NOMO-1 (cell line): ENCODE data around the gene CDK17.

Source experiments
- DNase-seq, 2 experiments: peaks; one replicate each; lab custom pipeline; 2025; ENCODE audit not compliant: unreplicated experiment in 2 of 2; lab: John Stamatoyannopoulos, UW

The CDK17 gene

DNA sequence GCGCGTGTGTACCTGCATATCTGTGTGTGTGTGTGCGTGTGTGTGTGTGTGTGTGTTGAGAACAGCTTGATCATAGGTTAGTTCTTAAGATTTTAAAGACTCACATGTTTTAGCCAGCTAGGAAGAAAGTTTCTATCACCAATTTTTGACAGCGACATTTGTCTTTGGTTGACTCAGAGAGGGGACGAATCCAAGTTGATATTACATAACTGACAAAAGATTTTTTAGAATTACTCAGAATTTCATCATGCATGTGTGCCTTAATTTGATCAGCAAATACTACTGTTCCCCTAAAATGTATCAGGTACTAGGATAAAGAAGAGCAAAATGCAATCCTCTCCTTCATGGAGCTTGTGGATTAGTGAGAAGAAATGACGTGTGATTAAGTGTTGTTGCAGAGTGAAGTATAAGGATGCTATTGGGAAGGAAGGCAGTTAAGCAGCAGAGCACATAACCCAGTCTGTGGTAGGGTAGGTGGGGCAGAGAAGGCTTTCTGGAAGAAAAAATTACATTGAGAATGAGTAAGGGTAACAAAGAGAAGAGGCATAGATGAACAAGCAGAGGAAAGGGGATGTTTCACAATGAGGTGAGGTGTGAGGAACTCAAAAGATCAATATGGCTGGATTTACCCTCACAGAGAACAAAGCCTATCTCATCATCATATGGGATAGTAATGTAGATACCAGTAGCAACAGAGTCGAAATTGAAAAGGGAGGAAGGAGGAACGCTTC lies 128.6 kb downstream of the CDK17 start:
- DNase-seq: no peak

DNA sequence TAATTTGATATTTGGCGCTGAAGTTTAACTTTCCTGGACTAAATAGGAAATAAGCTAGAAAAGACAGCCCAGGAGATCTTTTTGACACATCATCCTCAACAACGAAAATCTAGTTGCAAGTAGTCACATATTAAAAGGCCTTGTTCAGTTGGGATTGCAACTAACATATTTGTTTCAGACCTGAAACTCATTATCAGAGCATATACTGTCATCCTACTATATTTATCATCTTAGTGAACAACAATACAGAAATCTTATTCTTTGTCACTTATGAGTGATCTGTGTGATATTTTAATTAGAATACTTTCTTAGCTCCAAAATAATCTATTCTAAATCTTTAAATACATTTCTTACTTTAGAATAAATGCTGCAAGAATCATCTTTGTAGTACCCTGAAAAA lies 134.0 kb downstream of the CDK17 start:
- DNase-seq: no peak

DNA sequence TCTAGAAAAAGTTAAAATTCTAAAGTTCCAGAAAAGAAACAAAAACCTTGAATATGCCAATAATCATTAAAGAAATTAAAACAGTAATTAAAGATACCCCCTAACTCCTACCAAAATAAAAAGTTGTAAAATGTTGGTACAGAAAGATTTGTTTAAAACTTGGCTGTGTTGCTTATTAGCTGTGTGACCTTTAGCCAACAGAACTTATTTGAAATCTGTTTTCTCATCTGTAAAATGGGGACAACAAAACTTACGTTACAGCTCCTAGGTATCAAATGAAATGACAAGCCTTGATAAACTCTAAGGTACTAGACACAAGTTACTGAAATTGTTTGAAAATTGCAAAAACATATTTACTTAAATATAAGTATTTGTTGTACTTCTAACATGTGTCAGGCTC lies 134.4 kb downstream of the CDK17 start:
- DNase-seq: no peak

DNA sequence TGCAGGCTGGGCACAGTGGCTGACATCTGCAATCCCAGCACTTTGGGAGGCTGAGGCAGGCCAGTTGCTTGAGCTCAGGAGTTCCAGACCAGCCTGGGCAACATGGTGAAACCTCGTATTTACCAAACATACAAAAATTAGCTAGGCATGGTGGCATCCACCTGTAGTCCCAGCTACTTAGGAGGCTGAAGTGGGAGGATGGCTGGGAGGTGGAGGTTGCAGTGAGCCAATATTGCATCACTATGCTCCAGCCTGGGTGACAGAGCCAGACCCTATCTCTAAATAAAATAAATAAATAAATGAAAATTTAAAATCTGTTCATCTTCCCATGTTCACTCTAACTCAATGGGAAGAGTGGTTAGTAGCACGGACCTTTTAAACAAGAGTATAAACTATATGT lies 134.8 kb downstream of the CDK17 start:
- no peak for DNase-seq

DNA sequence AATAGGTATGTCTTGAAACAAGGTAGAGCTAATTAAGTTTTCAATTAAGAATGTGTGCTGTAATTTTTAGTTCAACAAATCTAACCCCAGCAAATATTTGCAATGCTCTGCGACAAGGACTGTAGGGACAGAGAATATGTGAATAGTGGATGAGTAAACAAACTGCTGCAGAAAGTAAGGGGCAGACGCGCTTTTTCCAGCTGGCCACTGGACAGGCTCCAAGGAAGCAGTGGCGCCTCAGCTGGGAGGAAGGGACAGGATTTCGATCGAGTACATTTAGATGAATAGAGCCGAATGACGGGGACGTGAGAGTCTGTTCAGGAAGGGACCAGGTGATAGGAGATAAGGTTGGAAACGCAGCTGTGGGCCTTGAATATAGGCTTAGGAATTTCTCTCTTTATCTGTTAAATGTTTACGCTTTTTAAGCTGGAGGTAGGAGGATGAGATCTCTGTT lies 136.8 kb downstream of the CDK17 start:
- no peak for DNase-seq

DNA sequence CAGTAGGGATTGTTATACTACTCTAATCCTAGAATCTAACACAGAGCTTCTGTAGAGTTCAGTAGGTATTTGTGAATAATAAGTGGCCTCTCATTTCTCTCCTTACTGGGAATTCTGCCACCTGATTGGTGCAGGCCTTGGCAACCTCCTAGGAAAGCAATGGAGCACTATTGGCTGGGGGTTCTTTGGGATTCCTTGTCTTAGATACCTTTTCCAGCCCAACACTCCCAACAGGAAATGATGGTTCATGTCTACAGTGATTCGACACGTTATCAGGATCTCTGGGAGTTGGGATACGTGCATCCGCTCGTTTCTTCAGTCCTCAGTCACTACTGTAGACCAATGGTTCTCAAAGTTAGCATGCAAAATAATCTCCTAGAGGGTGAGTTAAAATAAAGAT lies 138.7 kb downstream of the CDK17 start:
- no peak for DNase-seq

DNA sequence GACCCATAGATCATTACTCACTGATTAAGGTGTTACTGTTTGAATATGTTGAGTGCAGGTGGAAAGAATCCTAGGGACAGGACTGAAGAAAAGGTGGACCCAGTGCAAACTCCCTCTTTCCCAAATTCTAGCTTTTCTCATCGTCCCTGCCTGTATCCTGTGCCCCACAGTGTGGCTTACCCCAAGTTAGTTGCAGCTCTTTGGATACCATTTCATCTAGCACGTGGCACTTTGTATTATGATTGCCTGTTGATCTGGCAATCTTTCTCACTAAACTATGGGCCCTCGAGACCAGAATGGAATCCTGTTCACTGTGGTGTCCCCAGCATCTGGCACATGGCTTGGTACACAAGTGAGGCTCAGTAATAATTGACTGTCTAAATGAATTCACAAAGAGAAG lies 139.6 kb downstream of the CDK17 start:
- DNase-seq: no peak

DNA sequence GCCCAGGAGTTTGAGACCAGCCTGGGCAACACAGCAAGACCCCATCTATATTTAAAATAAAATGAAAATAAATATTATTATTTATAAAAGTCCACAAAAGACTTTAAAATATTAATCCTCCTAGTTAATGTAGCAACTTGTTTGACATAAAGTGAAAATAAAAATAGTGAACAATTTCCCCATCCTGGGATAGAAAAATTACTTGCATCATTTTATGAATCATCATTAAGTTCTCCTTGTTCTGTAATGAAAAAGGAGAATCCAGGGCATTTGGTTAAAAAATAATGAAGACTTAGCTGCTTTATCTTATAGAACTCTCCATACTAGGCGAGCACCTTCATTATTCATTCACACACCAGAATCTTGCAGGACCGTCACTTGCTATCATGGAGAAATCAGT lies 140.0 kb downstream of the CDK17 start:
- DNase-seq: no peak

DNA sequence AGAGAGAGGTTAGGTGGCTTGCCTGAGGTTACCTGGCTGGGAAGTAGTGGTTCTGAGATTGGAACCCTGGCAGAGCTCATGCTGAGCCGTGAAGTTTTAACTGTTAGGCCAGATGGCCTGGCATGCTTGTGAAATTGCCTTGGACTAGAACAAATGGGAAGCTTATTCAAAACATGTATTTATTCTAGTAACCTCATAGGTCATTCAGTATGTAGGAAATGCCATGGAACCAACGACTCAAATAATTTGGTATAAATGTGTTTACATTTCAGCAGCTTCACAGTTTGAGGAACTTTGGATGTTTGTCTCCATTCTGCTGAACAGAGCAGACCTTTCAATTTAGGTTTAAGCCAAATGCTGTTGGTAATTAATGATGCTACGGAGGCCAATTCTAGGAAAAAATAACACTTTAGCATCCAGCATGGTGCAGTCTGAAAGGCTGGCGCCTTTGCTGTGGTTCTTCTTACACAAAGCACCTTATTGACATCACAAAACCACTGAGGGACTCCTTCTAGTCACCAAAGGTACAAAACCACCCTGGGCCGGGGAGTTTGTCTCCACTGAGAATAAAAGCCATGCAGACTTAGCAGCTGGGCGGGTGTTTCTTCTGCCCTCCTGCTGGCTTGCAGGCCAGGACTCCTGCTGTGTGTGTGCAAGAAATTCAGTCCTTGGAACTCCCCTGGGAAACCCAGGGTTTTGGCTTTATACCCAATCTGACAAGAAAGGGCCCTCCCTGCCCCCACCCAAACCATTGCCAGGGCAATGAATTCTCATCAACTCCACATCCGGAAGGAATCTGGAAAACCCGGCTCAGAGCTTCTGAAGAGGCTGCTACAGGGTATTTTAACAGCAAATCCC lies 141.9 kb downstream of the CDK17 start:
- no peak for DNase-seq

DNA sequence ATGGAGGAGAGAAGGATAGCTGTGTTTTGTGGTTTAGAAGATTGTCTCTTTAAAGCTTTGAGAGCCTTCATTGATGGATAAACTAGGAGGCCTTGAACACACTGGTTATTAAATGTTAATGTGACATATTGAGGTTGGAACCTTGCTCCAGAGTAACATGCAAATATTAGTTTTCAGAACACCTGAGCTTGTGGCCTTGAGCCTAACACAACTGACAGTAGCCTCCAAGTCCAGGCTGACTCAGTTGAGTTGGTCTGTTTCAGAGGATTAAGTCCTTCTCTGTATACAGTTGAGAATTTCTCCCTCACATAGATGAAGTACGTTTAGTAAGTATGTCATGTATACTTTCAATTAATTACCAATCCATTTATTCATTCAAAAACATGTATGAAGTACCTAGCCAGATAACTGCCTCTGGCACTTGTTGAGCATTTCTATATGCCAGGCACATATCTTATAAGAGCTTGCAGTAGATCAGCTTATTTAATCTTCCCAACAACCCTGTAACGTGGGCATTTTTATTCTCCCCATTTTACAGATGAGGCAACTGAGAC lies 142.6 kb downstream of the CDK17 start:
- DNase-seq: no peak

DNA sequence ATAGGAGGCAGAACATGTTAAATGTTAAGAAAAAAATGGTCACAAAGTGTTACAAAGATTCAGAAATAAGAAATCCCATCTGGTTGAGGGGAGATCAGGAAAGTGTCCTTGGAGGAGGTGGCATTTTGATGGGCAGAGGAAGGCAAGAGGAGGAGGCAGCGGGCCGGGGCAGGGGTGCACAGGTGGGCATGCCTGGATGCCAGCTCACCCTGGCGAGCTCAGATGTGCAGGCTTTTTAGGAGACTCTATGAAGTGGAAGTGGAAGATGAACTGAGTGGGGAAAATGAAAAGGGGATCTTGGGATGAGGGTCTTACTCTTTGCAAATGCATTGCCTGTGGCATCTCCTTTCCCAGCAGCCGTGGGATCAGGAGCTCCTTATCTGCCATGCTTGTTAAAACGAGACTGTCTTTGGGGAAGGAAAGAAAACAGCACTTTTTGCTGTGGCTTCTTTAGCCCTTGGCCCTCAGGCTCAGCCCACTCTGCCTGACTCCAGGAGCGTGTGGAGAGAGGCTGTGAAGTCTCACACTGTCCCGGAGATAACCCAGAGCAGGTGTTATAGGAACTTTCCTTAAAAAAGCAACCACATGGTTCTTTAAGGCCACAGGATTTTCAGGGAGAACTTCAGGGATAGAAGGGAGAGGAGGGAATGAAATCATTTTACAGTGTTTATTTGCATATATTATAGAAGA lies 143.4 kb downstream of the CDK17 start:
- no peak for DNase-seq

DNA sequence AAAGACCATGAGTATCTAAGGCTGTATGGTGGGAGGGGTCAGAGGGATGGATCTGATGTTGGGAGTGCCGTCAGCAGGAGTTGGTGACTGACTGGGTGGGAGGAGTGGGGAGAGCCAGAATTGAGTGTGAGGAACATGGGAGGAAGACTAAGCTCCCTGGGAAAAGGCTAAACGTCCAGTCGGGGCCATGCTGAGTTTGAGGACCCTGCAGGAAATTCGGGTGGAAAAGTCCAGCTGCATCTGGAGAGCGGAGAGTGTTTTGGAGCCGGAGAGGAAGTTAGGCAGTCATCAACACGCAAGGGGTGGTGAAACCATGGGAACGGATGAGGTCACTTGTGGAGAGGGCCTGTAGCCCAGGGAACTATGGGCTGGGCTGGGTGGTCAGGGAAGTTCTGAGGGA lies 145.2 kb downstream of the CDK17 start:
- DNase-seq: no peak

DNA sequence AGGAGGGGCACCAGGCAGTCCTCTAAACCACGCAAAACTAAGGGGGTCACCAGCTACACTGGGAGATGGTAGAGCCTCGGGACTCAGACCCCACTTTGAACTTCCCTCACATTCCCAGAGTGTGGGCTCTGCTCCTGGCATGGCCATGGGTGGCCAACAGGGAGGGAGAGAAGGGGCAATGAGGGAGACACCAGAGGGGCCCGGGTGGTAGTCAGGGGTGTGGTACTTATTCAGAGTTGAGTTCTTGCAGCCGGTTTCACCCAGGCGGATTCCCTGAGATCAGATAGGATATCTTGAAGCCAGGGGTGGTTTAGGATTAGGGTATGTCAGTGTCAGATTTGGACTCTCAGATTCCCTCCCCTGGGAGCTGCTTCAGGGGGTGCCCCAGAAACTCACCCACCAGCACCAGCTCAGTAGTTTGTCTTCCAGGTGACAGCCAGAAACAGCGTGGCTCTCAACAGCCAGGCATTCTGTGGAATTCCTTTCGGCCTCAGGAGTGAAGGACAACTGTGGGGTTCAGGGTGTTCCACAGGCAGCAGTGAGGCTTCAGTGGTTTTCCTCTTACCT lies 150.0 kb downstream of the CDK17 start:
- DNase-seq: no peak

DNA sequence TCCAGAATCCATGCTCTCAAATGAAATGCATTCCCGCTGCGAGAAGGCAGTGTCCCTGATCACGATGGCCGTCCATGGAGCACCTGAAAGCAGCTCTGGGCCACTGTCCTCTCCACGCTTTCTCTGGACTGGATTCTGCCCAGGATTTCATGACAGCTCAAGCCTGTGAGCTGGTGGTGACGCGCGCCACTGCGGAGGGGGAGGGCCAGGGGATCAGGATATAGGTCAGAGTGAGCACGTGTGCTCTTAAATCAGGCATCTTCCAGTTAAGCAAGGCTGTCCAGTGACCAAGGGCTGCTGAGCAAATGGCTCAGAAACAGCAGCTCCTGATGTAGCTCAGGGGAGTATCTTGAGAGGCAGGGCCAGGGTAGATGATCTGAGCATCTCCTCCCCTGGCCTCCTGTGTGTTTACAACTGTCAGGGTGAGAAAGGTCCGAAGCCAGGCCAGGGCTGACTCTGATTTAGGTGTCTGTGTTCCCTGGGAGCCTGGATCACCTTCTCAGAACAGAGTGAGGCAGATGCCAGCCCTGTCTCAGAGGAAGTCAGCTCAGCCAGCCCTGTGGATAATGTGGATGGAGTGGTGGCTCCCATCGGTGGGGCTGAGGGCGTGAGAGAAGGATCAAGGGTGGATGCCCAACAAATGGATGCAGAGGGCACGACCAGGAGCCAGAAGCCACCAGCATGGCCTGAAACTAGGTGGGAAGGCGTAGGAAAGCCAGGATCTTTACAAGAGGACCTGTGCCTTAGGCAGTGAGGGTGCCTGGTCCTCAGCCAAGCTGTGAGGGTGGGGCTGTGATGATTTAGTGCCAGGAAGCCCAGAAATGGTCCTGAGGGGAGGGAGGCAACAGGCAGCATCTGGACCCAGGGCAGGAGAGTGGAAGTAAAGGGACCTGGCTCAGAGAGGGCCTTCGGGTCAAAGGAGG lies 150.8 kb downstream of the CDK17 start:
- no peak for DNase-seq

DNA sequence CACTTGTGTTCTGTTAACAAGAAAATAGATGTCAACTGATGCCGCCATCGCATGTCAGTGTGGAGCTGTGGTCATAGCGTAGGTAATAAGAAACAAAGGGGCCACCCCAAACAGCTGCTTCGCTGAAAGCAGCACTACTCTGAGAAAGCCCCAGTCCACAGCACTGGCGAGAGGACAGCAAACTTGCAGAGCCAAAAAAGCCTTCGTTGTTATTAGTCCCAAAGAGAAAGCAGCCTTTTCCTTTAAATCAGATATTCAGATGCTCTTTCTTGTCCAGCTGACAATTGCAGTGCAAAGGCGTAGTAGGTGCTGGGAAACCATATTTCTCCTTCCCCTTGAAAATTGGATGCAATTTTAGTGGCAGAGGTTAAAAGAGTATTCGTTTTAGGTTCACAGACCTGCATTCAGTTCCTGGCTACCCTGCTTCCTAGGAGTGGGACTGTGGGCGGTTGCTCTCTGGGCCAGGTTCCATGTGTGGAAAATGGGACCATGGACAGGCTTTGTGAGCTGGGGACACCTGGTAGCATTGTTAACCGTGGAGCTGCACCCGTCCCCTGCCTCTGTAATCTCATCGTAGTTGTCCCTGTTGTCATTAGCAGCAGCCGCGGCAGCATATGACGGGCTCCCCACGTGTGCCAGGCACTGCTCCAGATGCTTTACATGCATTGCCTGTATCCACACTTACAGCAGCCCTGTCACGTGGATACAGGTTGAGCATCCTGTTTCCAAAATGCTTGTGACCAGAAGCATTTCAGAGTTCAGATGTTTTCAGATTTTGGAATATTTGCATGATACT lies 151.9 kb downstream of the CDK17 start:
- no peak for DNase-seq

DNA sequence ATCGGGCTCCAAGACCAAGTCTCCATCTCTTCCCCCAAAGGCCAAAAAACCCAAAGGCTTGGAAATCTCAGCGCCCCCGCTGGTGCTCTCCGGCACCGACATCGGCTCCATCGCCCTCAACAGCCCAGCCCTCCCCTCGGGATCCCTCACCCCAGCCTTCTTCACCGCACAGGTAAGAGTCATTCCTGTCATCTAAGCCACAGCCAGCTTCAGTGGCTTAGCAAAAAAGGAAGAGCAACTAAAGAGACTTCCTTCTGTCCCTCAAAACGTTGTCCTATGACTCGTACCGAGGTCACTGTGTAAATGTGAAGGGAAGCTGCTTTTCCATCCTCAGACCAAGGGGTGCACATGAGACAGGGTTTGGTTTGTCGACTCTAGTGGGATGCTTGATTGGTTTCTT lies 152.7 kb downstream of the CDK17 start:
- DNase-seq: no peak

DNA sequence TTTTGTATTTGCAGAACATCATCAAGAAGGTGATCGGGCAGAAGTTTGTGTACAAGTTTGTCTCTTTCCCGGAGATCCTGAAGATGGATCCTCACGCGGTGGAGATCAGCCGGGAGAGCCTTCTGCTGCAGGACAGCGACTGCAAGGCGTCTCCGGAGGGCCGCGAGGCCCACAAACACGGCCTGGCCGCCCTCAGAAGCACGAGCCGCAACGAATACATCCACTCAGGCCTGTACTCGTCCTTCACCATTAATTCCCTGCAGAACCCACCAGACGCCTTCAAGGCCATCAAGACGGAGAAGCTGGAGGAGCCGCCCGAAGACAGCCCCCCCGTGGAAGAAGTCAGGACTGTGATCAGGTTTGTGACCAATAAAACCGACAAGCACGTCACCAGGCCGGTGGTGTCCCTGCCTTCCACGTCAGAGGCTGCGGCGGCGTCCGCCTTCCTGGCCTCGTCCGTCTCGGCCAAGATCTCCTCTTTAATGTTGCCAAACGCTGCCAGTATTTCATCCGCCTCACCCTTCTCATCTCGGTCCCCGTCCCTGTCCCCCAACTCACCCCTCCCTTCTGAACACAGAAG lies 153.2 kb downstream of the CDK17 start:
- no peak for DNase-seq

DNA sequence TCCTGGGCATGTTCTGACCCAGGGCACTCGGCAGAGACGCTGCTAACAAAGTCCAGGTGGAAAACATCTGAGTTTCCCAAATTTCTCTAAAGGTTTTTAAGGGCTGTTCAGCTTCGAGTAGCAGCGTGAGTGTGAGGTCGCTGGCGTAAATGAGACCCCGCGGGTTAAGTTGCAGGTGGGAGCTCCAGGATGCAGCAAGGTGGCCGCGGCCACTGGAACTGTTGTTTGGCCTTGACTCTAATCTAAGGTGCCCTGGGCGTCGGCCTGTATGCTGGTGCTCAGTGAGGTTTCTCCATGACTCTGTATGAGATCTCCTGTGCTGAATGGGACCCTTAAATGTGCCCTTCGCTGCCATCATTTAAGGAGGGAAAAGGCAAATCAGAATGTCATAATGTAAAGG lies 155.4 kb downstream of the CDK17 start:
- DNase-seq: no peak

DNA sequence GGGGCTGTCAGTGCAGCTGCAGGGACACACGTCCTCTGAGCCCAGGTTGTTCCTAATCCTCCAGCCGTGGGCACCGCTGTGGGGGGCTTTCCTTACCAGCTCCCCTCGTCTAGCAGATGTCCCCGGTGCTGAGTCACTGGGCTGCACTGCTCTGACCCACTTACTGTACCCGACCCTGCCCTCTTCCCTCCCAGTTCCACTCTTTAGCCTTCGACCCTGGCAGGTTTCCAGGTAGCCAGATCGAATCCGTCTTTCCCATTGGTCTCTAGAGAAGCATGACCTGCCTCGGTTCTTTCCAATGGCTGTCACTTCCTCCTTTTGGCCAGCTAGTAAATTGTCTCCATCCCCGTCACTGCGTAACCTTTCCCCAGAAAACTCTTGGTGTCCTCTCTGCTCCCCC lies 157.6 kb downstream of the CDK17 start:
- no peak for DNase-seq
